ENCODE measurements around the gene TMEFF2. TPM values are rescaled to one million over a fixed set of nuclear protein-coding genes. Genes with fewer than 3 reads are reported as not detected.

TMEFF2 gene
- total RNA-seq, 1 donor from 2014 or later: 0.41 TPM

GRCh38 chr2:191995285-191995684 lies 199.4 kb downstream of the TMEFF2 start:
- H3K4me2 ChIP-seq (ENCODE audit: low read length): no peak overlapping the region
- H3K9ac ChIP-seq (ENCODE audit: low read length): no peak overlapping the region
- H3K4me3 ChIP-seq (ENCODE audit: insufficient read depth, low read depth, low read length): no peak overlapping the region
- no peak for FAIRE-seq
- no peaks in the 10 kb centered on the region for H3K9me3 ChIP-seq (ENCODE audit: insufficient read depth, low read depth, low read length)
- peaks cover 4% of the 10 kb centered on the region for H3K4me1 Mint-ChIP-seq (ENCODE audit: low read depth, unreplicated experiment)
- H3K36me3 Mint-ChIP-seq (ENCODE audit: low read depth, unreplicated experiment): no peaks in the 10 kb centered on the region
- H3K36me3 ChIP-seq (ENCODE audit: insufficient read depth, low read length): no peaks in the 10 kb centered on the region
- H2AFZ ChIP-seq (ENCODE audit: low read depth, low read length): no peak overlapping the region
- DNase-seq (ENCODE audit: low read depth): no peak
- H3K9me3 Mint-ChIP-seq (ENCODE audit: unreplicated experiment): no peaks in the 10 kb centered on the region
- no peaks in the 10 kb centered on the region for H3K79me2 ChIP-seq (ENCODE audit: insufficient read depth, low read length)
- no peaks in the 10 kb centered on the region for H3K4me1 ChIP-seq (ENCODE audit: insufficient read depth, low read length)
- no peaks in the 10 kb centered on the region for H4K20me1 ChIP-seq (ENCODE audit: insufficient read depth, low read length)
- H3K27ac Mint-ChIP-seq (ENCODE audit: unreplicated experiment): no peak overlapping the region
- no peak overlapping the region for H3K4me3 Mint-ChIP-seq (ENCODE audit: unreplicated experiment)
- no peaks in the 10 kb centered on the region for H3K27me3 ChIP-seq (ENCODE audit: insufficient read depth, low read length)
- TF ChIP-seq EZH2 (IDR thresholded peaks at IDR 0.05; ENCODE audit: insufficient read depth, low read length): no peak
- no peak for TF ChIP-seq CTCF (IDR thresholded peaks at IDR 0.05; ENCODE audit: insufficient read depth, low read depth, low read length)
- no peak overlapping the region for H3K27ac ChIP-seq (ENCODE audit: low read depth, low read length)
- H3K27me3 Mint-ChIP-seq (ENCODE audit: low read depth, unreplicated experiment): no peaks in the 10 kb centered on the region

- no peaks in the 10 kb centered on the region for H3K4me1 ChIP-seq (ENCODE audit: insufficient read depth, low read length)
Measured at GRCh38 chr2:191994749-191995148, 200.0 kb downstream of the TMEFF2 start.

More at GRCh38 chr2:191994749-191995148, 200.0 kb downstream of the TMEFF2 start:
- no peaks in the 10 kb centered on the region for H3K36me3 Mint-ChIP-seq (ENCODE audit: low read depth, unreplicated experiment)
- no peak for DNase-seq (ENCODE audit: low read depth)
- no peaks in the 10 kb centered on the region for H3K9me3 ChIP-seq (ENCODE audit: insufficient read depth, low read depth, low read length)
- H4K20me1 ChIP-seq (ENCODE audit: insufficient read depth, low read length): no peaks in the 10 kb centered on the region
- H3K4me3 Mint-ChIP-seq (ENCODE audit: unreplicated experiment): no peak overlapping the region
- H3K27ac ChIP-seq (ENCODE audit: low read depth, low read length): no peak overlapping the region
- H3K9me3 Mint-ChIP-seq (ENCODE audit: unreplicated experiment): no peaks in the 10 kb centered on the region
- no peak overlapping the region for H3K4me3 ChIP-seq (ENCODE audit: insufficient read depth, low read depth, low read length)
- no peak for FAIRE-seq
- H3K36me3 ChIP-seq (ENCODE audit: insufficient read depth, low read length): no peaks in the 10 kb centered on the region
- peaks cover 4% of the 10 kb centered on the region for H3K4me1 Mint-ChIP-seq (ENCODE audit: low read depth, unreplicated experiment)
- no peaks in the 10 kb centered on the region for H3K79me2 ChIP-seq (ENCODE audit: insufficient read depth, low read length)
- no peaks in the 10 kb centered on the region for H3K27me3 ChIP-seq (ENCODE audit: insufficient read depth, low read length)
- no peak for TF ChIP-seq EZH2 (IDR thresholded peaks at IDR 0.05; ENCODE audit: insufficient read depth, low read length)
- TF ChIP-seq CTCF (IDR thresholded peaks at IDR 0.05; ENCODE audit: insufficient read depth, low read depth, low read length): no peak
- no peaks in the 10 kb centered on the region for H3K27me3 Mint-ChIP-seq (ENCODE audit: low read depth, unreplicated experiment)
- H3K9ac ChIP-seq (ENCODE audit: low read length): no peak overlapping the region
- H3K4me2 ChIP-seq (ENCODE audit: low read length): no peak overlapping the region
- no peak overlapping the region for H2AFZ ChIP-seq (ENCODE audit: low read depth, low read length)
- no peak overlapping the region for H3K27ac Mint-ChIP-seq (ENCODE audit: unreplicated experiment)
